GM12801 (cell line): ENCODE measurements around the gene CPNE6.

Source experiments
- TF ChIP-seq, protein P1 (sequence below): IDR thresholded peaks from one replicate; pipeline ENCODE4 v1.5.1; 2011; ENCODE audit warnings: control low read depth; ENCODE audit not compliant: insufficient read length; ENCODE audit errors: extremely low read depth

CPNE6 gene

DNA sequence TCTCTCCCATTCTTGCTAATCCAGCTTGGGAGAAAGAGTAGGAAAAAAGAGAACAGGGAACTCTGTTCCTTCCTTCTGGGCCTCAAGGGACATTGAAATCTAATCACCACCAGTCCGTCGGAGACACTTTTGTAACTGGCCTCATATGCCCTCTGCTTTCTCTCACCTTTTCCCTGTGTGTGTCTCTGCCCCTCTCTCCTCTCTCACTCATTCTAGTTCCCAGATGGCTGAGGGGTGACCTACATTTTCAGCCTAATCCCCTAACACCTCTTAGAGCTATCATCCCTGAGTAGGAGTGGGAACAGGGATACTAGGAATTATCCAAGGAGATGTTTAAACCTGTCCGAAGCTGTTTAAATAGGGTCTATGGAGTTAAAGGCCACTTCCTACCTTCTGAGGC, 13.9 kb downstream of the CPNE6 start:
- TF ChIP-seq, protein P1, sequence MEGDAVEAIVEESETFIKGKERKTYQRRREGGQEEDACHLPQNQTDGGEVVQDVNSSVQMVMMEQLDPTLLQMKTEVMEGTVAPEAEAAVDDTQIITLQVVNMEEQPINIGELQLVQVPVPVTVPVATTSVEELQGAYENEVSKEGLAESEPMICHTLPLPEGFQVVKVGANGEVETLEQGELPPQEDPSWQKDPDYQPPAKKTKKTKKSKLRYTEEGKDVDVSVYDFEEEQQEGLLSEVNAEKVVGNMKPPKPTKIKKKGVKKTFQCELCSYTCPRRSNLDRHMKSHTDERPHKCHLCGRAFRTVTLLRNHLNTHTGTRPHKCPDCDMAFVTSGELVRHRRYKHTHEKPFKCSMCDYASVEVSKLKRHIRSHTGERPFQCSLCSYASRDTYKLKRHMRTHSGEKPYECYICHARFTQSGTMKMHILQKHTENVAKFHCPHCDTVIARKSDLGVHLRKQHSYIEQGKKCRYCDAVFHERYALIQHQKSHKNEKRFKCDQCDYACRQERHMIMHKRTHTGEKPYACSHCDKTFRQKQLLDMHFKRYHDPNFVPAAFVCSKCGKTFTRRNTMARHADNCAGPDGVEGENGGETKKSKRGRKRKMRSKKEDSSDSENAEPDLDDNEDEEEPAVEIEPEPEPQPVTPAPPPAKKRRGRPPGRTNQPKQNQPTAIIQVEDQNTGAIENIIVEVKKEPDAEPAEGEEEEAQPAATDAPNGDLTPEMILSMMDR = no peak

DNA sequence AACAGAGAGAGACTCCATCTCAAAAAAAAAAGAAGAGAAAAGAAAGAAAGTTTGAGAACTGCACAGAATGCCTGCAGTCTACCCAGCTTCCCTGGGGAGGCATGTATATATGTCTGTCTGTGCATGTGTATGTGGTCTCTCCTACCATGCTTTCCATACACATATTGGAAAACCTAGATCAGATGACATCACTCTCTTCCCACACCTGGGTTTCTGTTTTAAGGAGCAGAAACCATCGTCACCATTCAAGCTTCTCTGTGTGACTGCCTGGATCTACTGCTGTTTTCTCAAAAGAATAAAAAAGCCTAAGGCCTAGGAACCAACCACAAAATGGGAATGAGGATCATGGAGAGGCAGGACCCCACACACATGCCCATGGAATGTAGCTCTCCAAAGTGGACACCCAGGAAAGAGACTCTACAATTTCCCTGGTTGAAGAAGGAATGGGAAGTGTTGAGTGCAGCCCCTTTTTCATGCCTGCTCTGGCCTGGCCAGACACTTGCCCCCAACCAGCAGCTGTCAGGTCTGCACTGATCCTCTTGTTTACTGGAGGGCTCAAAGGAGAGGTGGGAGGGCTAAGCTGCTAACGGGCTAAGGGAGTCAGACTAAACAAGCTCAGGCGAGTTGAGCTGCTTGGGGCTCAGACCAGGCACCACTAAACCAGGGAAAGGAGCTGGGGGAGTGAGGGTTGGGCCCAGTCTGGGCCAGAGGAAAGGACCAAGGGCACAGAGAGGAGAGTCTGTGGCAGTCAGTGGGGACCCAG, 15.0 kb downstream of the CPNE6 start:
- TF ChIP-seq, protein P1 = no peak

DNA sequence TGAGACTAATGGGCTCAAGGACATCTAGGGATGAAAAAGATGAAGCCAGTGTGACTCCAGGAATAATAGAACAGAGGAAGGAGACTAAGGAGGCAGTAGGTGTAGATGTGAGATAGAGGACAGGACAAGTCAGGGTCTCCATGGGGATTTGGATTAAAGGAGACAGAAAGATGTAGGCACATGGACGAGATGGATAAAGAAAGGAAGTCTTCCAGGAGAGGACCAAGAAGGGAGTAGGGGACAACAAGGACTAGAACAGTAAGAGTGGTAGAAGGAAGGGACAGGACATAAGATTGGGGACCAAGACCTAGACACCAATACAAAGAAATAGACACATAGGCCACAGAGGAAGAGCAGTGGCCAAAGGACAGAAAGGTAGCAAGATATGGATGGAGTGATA, 15.6 kb downstream of the CPNE6 start:
- TF ChIP-seq, protein P1 = no peak

DNA sequence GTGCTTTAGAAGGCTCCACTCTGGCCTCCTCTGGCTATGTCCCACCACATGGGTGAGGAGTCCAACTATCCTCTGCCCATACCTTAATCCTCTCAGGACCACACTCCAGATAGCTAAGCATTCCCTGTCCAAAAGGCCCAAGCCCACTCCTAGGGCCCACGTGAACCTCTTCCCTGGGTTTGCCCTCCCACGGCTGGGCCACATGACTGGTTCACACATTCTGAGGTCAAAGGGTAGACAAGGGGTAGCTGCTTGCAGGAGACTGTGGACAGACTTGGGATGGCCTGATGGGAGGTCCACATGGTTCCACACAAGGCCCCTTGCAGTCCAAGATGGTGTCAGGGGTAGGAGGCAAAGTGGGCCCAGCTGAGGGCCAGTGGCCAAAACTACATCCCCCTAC, 16.7 kb downstream of the CPNE6 start:
- TF ChIP-seq, protein P1 = no peak

DNA sequence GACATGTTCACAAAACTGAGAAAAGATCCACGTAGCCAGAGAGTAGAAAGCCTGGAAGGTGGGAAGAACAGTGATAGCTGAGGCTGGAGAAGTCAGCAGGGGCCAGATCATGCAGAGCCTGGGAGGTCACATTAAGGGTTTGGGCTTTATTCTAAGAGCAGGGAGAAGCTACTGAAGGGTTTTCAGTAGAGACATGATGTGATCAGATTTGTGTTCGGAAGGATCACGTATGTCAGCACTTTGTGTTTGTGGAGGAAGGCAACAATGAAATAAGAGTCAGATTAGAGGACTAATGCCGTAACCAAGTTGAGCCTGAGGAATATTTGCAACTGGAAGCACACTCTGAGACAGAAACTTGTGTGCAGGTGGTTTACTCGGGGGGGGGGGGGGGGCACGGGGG, 18.5 kb downstream of the CPNE6 start:
- TF ChIP-seq, protein P1 = no peak

DNA sequence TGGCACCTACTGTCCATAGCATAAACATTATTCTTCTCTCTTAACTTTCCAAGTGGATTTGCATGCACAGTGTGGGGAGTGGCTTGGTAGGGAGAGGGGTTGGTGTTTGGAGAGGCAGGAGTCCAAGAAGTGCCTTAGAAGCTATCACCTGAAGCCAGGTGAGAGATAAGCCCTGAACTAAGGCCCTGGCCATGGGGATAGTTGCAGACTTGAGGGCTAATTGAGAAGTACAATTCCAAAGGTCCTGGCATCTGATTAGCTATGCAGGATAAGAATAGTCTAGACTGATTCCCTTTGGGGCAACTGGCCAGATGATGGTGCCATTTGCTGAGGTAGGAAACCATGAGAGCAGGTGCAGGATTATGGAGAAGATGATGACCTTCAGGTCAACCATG, 20.7 kb downstream of the CPNE6 start:
- TF ChIP-seq, protein P1 = no peak

DNA sequence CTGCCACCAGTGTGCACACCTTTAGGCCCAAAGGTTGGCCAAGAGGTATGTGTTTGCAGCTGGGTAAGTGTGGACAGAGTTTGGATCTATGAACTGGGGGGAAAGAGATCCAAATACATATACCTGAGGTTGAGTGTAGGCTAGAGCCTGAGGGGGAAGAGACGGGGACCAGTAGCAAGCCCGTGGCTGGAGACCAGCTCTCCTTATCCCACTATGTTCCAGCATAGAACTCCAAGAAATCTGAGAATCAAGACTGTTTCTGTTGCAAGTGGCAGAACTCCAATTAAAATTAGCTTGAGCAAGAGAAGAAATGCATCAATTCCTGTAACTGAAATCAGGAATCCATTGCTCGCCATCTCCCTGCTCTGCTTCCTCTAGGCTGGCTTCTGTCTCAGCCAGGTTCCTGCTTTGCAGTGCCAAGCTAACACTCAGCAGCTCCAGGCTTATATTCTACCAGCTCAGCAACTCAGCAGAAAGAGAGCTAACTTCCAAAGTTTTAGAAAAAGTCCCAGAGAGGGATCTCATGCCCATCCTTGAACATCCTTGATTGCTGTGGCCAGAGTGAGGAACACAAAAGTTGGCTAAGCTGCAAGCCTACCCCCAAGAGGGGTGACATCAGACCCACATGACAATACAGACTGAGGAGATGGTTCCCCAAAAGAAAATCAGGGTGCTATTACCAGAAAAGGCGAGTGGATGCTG, 21.3 kb downstream of the CPNE6 start:
- TF ChIP-seq, protein P1 = no peak
